OCI-LY1 (cell line): ENCODE data around the gene SMIM20.

ENCODE experiments used
- H2AFZ ChIP-seq: fragments of 200-600 bp; sonication (generic), shearing (Covaris generic); 2 replicates; pipeline ENCODE4 v1.6.0; 2014; ENCODE audit warnings: antibody characterized with exemption, mild to moderate bottlenecking, low read length
- H3F3A ChIP-seq: fragments of 200-600 bp; sonication (generic), shearing (Covaris generic); 2 replicates; pipeline ENCODE4 v1.6.0; 2014; ENCODE audit warnings: mild to moderate bottlenecking, antibody characterized with exemption, low read length, moderate library complexity; ENCODE audit not compliant: insufficient read depth
- H3K27ac ChIP-seq: fragments of 200-600 bp; sonication (generic); 2 replicates; pipeline ENCODE4 v1.5.1; 2014; ENCODE audit warnings: low read length, mixed run types, mild to moderate bottlenecking, low read depth; ENCODE audit not compliant: poor library complexity, severe bottlenecking
- H3K27me3 ChIP-seq: fragments of 200-600 bp; sonication (generic); 2 replicates; pipeline ENCODE4 v1.6.0; 2014; ENCODE audit warnings: antibody characterized with exemption, mild to moderate bottlenecking, low read length, moderate library complexity; ENCODE audit not compliant: insufficient read depth
- H3K36me3 ChIP-seq: fragments of 200-600 bp; sonication (generic); 2 replicates; pipeline ENCODE4 v1.6.1; 2014; ENCODE audit warnings: mild to moderate bottlenecking, antibody characterized with exemption, low read length, moderate library complexity, mixed read lengths; ENCODE audit not compliant: insufficient read depth
- H3K4me1 ChIP-seq: fragments of 200-600 bp; sonication (generic); 2 replicates; pipeline ENCODE4 v1.5.1; 2014; ENCODE audit warnings: mild to moderate bottlenecking, low read length, moderate library complexity; ENCODE audit not compliant: insufficient read depth, severe bottlenecking
- H3K4me2 ChIP-seq: fragments of 200-600 bp; sonication (generic), shearing (Covaris generic); 2 replicates; pipeline ENCODE4 v1.6.1; 2014; ENCODE audit warnings: low read length
- H3K4me3 ChIP-seq: fragments of 200-600 bp; sonication (generic); 2 replicates; pipeline ENCODE4 v1.5.1; 2014; ENCODE audit warnings: low read length, low read depth, mild to moderate bottlenecking, mixed read lengths; ENCODE audit not compliant: poor library complexity, severe bottlenecking
- H3K79me2 ChIP-seq: fragments of 200-600 bp; shearing (Covaris generic); 2 replicates; pipeline ENCODE4 v1.6.1; 2016; ENCODE audit warnings: mixed run types, low read length, mixed read lengths; ENCODE audit not compliant: insufficient read depth
- H3K9ac ChIP-seq: fragments of 200-600 bp; sonication (generic), shearing (Covaris generic); 2 replicates; pipeline ENCODE4 v1.6.1; 2014; ENCODE audit warnings: mild to moderate bottlenecking, low read length, mixed read lengths
- H3K9me2 ChIP-seq: fragments of 200-600 bp; sonication (generic), shearing (Covaris generic); 2 replicates; pipeline ENCODE4 v1.6.1; 2014; ENCODE audit warnings: low read depth, mild to moderate bottlenecking, low read length, mixed read lengths
- H3K9me3 ChIP-seq: fragments of 200-600 bp; shearing (Covaris generic); 2 replicates; pipeline ENCODE4 v1.6.1; 2014; ENCODE audit warnings: low read length, mixed read lengths
- H4K20me1 ChIP-seq: fragments of 200-600 bp; sonication (generic), shearing (Covaris generic); 2 replicates; pipeline ENCODE4 v1.6.0; 2016; ENCODE audit warnings: mild to moderate bottlenecking, low read length; ENCODE audit not compliant: insufficient read depth
- CTCF ChIP-seq: fragments of 200-600 bp; sonication (generic), shearing (Covaris generic); IDR thresholded peaks from 2 replicates; pipeline ENCODE4 v1.5.1; 2017; ENCODE audit warnings: mild to moderate bottlenecking, antibody characterized with exemption, low read length, moderate library complexity, mixed read lengths
- EZH2 ChIP-seq: fragments of 200-600 bp; sonication (generic), shearing (Covaris generic); IDR thresholded peaks from 2 replicates; pipeline ENCODE4 v1.8.0; 2017; ENCODE audit warnings: borderline replicate concordance, mixed run types, mild to moderate bottlenecking, antibody characterized with exemption, low read length, moderate library complexity, mixed read lengths

The SMIM20 gene

GRCh38 chr4:25955705-25956104 lies 41.7 kb downstream of the SMIM20 start:
- Histone ChIP-seq H3F3A (no peaks in the 10 kb centered on the region), H3K27ac (no peak overlapping the region), H3K27me3 (no peaks in the 10 kb centered on the region), H2AFZ (no peak overlapping the region), H3K36me3 (no peaks in the 10 kb centered on the region), H3K9me3 (no peaks in the 10 kb centered on the region), H3K4me1 (no peaks in the 10 kb centered on the region), H3K4me2 (no peak overlapping the region), H3K9ac (no peak overlapping the region), H3K4me3 (no peak overlapping the region), H3K79me2 (no peaks in the 10 kb centered on the region), H3K9me2 (no peaks in the 10 kb centered on the region), H4K20me1 (no peaks in the 10 kb centered on the region)
- no peak for TF ChIP-seq CTCF
- no peak for TF ChIP-seq EZH2

- H3K9me3 ChIP-seq, result no peaks in the 10 kb centered on the region
- no peaks in the 10 kb centered on the region for H3K36me3 ChIP-seq
- H3K9me2 ChIP-seq, result no peaks in the 10 kb centered on the region
- H3K4me1 ChIP-seq, result no peaks in the 10 kb centered on the region
- H3K9ac ChIP-seq, result no peak overlapping the region
- no peak overlapping the region for H2AFZ ChIP-seq
- H3F3A ChIP-seq, result no peaks in the 10 kb centered on the region
- no peak overlapping the region for H3K4me2 ChIP-seq
- no peak overlapping the region for H3K27ac ChIP-seq
- H4K20me1 ChIP-seq, result no peaks in the 10 kb centered on the region
- TF ChIP-seq CTCF, result no peak
- TF ChIP-seq EZH2, result no peak
- H3K27me3 ChIP-seq, result no peaks in the 10 kb centered on the region
- H3K4me3 ChIP-seq, result no peak overlapping the region
- no peaks in the 10 kb centered on the region for H3K79me2 ChIP-seq
These were observed 42.2 kb downstream of the SMIM20 start for GRCh38 chr4:25956260-25956659.

GRCh38 chr4:25958110-25958509 lies 44.1 kb downstream of the SMIM20 start:
- Histone ChIP-seq H2AFZ (no peak overlapping the region), H3K27me3 (no peaks in the 10 kb centered on the region), H3K79me2 (no peaks in the 10 kb centered on the region), H3K27ac (no peak overlapping the region), H3K9me2 (no peaks in the 10 kb centered on the region), H3K4me3 (no peak overlapping the region), H3K4me1 (no peaks in the 10 kb centered on the region), H3K9ac (no peak overlapping the region), H3K9me3 (no peaks in the 10 kb centered on the region), H3K36me3 (no peaks in the 10 kb centered on the region), H3K4me2 (no peak overlapping the region), H4K20me1 (no peaks in the 10 kb centered on the region), H3F3A (no peaks in the 10 kb centered on the region)
- TF ChIP-seq CTCF, result no peak
- TF ChIP-seq EZH2, result no peak
